Gastroesophageal sphincter (tissue), 3 donors: ENCODE results near the gene FUT2.

Source experiments
- CTCF ChIP-seq, 4 experiments: fragments of 200-600 bp in 2 of 4; fragments of 450-650 bp in 2 of 4; sonication (generic) in 1 of 4; IDR thresholded peaks; one replicate each; pipeline ENCODE4 v1.5.1; 2017 to 2019; ENCODE audit warnings: antibody characterized with exemption in 4 of 4, mild to moderate bottlenecking in 2 of 4, moderate library complexity in 2 of 4
- POLR2AphosphoS5 ChIP-seq: sonication (generic); formaldehyde crosslinking; IDR thresholded peaks from one replicate; pipeline ENCODE4 v1.6.1; 2017; ENCODE audit warnings: antibody characterized with exemption

- TF ChIP-seq CTCF (IDR thresholded peaks at IDR 0.05), result no peak
- TF ChIP-seq POLR2AphosphoS5, result no peak
These were observed 8.0 kb upstream of the FUT2 start for GRCh38 chr19:48687776-48688175.
